SK-N-SH (cell line): Measurements from ENCODE around the gene GLUD1.
"Not testable (repeated sequence)": the region's sequence is repeated elsewhere in the genome, so short reads cannot be mapped to it uniquely, and the experiment has no call there.

Experiments used
- EP300 ChIP-seq, 2 experiments: IDR thresholded peaks; 2 replicates each; pipeline versions ENCODE4 v1.4.0 to v1.6.1; 2012; ENCODE audit warnings: borderline replicate concordance in 1 of 2, low read depth in 1 of 2, low read length in 1 of 2
- FOXM1 ChIP-seq: IDR thresholded peaks from 2 replicates; pipeline ENCODE4 v1.4.0; 2012; ENCODE audit warnings: low read depth, mild to moderate bottlenecking
- GATA2 ChIP-seq: sonication (generic); formaldehyde crosslinking; IDR thresholded peaks from 2 replicates; pipeline ENCODE4 v1.5.0; 2020; ENCODE audit warnings: mild to moderate bottlenecking, missing genetic modification reagents
- JUND ChIP-seq: IDR thresholded peaks from 2 replicates; pipeline ENCODE4 v1.4.0; 2012
- MAX ChIP-seq: IDR thresholded peaks from 2 replicates; pipeline ENCODE4 v1.4.0; 2012; ENCODE audit warnings: low read depth
- NFIC ChIP-seq: IDR thresholded peaks from 2 replicates; pipeline ENCODE4 v1.4.0; 2012; ENCODE audit warnings: borderline replicate concordance
- PBX3 ChIP-seq: IDR thresholded peaks from 2 replicates; pipeline ENCODE4; 2012
- POLR2AphosphoS5 ChIP-seq: IDR thresholded peaks from 2 replicates; pipeline ENCODE4 v1.6.1; 2012; ENCODE audit warnings: low read depth, low read length
- REST ChIP-seq: IDR thresholded peaks from 2 replicates; pipeline ENCODE4 v1.6.1; 2012; ENCODE audit warnings: mild to moderate bottlenecking, low read depth, low read length, moderate library complexity
- RXRA ChIP-seq: IDR thresholded peaks from 2 replicates; pipeline ENCODE4 v1.4.0; 2012; ENCODE audit warnings: low read depth, mild to moderate bottlenecking, borderline replicate concordance
- SIN3A ChIP-seq: IDR thresholded peaks from 2 replicates; pipeline ENCODE4 v1.6.1; 2012; ENCODE audit warnings: low read depth, mild to moderate bottlenecking, low read length, moderate library complexity, borderline replicate concordance
- TEAD4 ChIP-seq: IDR thresholded peaks from 2 replicates; pipeline ENCODE4 v1.4.0; 2012; ENCODE audit warnings: mild to moderate bottlenecking, borderline replicate concordance; ENCODE audit not compliant: insufficient read depth
- TF ChIP-seq, protein P1 (sequence below): fragments of 200-600 bp; sonication (generic); IDR thresholded peaks from 2 replicates; pipeline ENCODE4 v1.6.1; 2017; ENCODE audit warnings: antibody characterized with exemption, mild to moderate bottlenecking, moderate library complexity

DNA sequence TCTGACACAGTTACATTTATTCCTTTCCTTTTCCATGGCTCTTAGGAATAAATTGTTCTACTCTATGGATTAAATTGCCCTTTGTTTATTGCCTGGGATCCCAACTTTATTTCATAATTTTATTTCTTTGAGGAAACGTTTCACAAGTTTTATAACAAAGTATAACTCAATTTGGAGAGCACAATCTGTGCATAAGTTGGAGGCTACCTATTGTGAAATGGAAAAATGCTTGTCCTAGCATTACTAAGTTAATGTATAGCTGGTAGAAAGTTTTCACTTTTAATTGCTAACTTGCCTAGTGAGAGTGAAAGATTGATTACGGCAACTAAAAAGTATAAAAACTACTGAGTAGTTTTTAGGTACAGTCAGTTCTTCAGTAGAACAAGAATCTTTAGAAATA is 32.4 kb upstream of the GLUD1 start:
- TF ChIP-seq, protein P1, sequence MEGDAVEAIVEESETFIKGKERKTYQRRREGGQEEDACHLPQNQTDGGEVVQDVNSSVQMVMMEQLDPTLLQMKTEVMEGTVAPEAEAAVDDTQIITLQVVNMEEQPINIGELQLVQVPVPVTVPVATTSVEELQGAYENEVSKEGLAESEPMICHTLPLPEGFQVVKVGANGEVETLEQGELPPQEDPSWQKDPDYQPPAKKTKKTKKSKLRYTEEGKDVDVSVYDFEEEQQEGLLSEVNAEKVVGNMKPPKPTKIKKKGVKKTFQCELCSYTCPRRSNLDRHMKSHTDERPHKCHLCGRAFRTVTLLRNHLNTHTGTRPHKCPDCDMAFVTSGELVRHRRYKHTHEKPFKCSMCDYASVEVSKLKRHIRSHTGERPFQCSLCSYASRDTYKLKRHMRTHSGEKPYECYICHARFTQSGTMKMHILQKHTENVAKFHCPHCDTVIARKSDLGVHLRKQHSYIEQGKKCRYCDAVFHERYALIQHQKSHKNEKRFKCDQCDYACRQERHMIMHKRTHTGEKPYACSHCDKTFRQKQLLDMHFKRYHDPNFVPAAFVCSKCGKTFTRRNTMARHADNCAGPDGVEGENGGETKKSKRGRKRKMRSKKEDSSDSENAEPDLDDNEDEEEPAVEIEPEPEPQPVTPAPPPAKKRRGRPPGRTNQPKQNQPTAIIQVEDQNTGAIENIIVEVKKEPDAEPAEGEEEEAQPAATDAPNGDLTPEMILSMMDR = not testable (repeated sequence)
- not testable (repeated sequence) for TF ChIP-seq REST; TEAD4; MAX; GATA2; POLR2AphosphoS5; FOXM1; RXRA; SIN3A; NFIC; JUND; PBX3; EP300 (IDR thresholded peaks at IDR 0.05; ENCODE audit: borderline replicate concordance in 1 of 2, low read depth in 1 of 2, low read length in 1 of 2)
